ENCODE data around the gene POLD2. TPM values are rescaled to one million over a fixed set of nuclear protein-coding genes. Genes with fewer than 3 reads are reported as not detected.
A peak's percentile ranks its signal among the peaks of the same experiment; 100 is the strongest.

POLD2 gene
- total and polyA plus RNA-seq, 2 of the 4 experiments (the other 2 are of a cell fraction) = 142 to 163 TPM

- Histone ChIP-seq H2AFZ (replicated peaks; ENCODE audit: low read length, poor library complexity) (no peak overlapping the region), H3K79me1 (ENCODE audit: low read depth in 1 of 2, low read length in 2 of 2) (no peaks in the 10 kb centered on the region), H3K4ac (ENCODE audit: low read depth, low read length) (no peak overlapping the region), H3K9me3 (ENCODE audit: control insufficient read depth, insufficient read depth, low read length) (no peaks in the 10 kb centered on the region), H3K9me1 (ENCODE audit: insufficient read depth, low read length) (no peaks in the 10 kb centered on the region), H2AK9ac (replicated peaks; ENCODE audit: low read depth, low read length, poor library complexity) (no peak overlapping the region), H4K91ac (ENCODE audit: insufficient read depth, low read depth, low read length) (no peak overlapping the region), H3K23ac (ENCODE audit: low read depth, low read length) (peak overlapping the region; percentile 17; the same call in 1 of the 2 replicates), H3K4me1 (ENCODE audit: control insufficient read depth, insufficient read depth, low read length) (peaks cover 9% of the 10 kb centered on the region), H3K56ac (ENCODE audit: extremely low read depth, insufficient read depth, low read length) (no peak overlapping the region), H2BK120ac (ENCODE audit: low read depth, low read length) (no peak overlapping the region), H3K9ac (ENCODE audit: low read depth, low read length) (no peak overlapping the region), H3K4me2 (ENCODE audit: low read depth, low read length) (no peak overlapping the region), H3K27ac (ENCODE audit: insufficient read depth, low read length) (no peak overlapping the region), H4K8ac (ENCODE audit: low read depth in 2 of 2, low read length in 2 of 2) (no peak overlapping the region), H2BK20ac (ENCODE audit: low read depth, low read length) (no peak overlapping the region), H2BK15ac (ENCODE audit: low read depth, low read length) (no peak overlapping the region), H3K18ac (ENCODE audit: low read depth, low read length) (no peak overlapping the region), H2BK5ac (ENCODE audit: low read depth, low read length, poor library complexity, severe bottlenecking) (no peak overlapping the region), H4K20me1 (ENCODE audit: insufficient read depth, low read length) (peaks cover 18% of the 10 kb centered on the region), H2AK5ac (ENCODE audit: low read depth, low read length) (no peak overlapping the region), H3K36me3 (ENCODE audit: control insufficient read depth, insufficient read depth, low read length) (peaks cover 11% of the 10 kb centered on the region), H3K4me3 (ENCODE audit: insufficient read depth, low read depth, low read length) (no peak overlapping the region), H3K27me3 (ENCODE audit: control insufficient read depth, insufficient read depth, low read length) (no peaks in the 10 kb centered on the region), H3K14ac (replicated peaks; ENCODE audit: low read depth, low read length) (no peak overlapping the region), H4K5ac (ENCODE audit: low read depth, low read length) (no peak overlapping the region)
- in situ Hi-C loops (cut with MboI; ENCODE audit: low sequenced_read_pairs) (loop anchor here (5.0 kb wide), 1 partner anchor 131 kb away; no protein-coding TSS in a partner anchor), intact Hi-C loops (cut with micrococcal nuclease) (no loop called here), dilution Hi-C loops (cut with HindIII; ENCODE audit: low sequenced_read_pairs, unreplicated experiment) (no loop called here)
- DNase-seq (no peak), ATAC-seq (ENCODE audit: low read depth) (no peak)
- BruUV-seq (replicated peaks) = no TSS peak
- ChIA-PET CTCF (no interaction called here), POLR2A (ENCODE audit: unreplicated experiment) (interaction anchor here (0.6 kb wide), 1 partner anchor 20 kb away, joined by 19 read pairs; no protein-coding TSS in a partner anchor)
- TF ChIP-seq, protein P1, sequence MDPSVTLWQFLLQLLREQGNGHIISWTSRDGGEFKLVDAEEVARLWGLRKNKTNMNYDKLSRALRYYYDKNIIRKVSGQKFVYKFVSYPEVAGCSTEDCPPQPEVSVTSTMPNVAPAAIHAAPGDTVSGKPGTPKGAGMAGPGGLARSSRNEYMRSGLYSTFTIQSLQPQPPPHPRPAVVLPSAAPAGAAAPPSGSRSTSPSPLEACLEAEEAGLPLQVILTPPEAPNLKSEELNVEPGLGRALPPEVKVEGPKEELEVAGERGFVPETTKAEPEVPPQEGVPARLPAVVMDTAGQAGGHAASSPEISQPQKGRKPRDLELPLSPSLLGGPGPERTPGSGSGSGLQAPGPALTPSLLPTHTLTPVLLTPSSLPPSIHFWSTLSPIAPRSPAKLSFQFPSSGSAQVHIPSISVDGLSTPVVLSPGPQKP (IDR thresholded peaks at IDR 0.05; ENCODE audit: borderline replicate concordance, low read depth, low read length) = no peak
- TF ChIP-seq CHD1 (IDR thresholded peaks at IDR 0.05; ENCODE audit: low read depth, low read length) = no peak
- no peak for TF ChIP-seq NFE2L2 (IDR thresholded peaks at IDR 0.05; ENCODE audit: low read depth, low read length)
- no peak for TF ChIP-seq POLR2A (IDR thresholded peaks at IDR 0.05; ENCODE audit: low read depth, low read length)
- no peak for TF ChIP-seq MXI1 (IDR thresholded peaks at IDR 0.05; ENCODE audit: borderline replicate concordance, low read depth, low read length)
- no peak for TF ChIP-seq MAZ (IDR thresholded peaks at IDR 0.05; ENCODE audit: borderline replicate concordance, low read depth, low read length)
- no peak for TF ChIP-seq SMC3 (IDR thresholded peaks at IDR 0.05; ENCODE audit: low read depth, low read length)
- TF ChIP-seq FOS (IDR thresholded peaks at IDR 0.05; ENCODE audit: low read depth, low read length) = no peak
- TF ChIP-seq CTCF (conservative IDR thresholded peaks at IDR 0.05; ENCODE audit: low read depth, low read length) = no peak
- TF ChIP-seq BHLHE40 (IDR thresholded peaks at IDR 0.05; ENCODE audit: low read depth, low read length) = no peak
- no peak for TF ChIP-seq MAFK (IDR thresholded peaks at IDR 0.05; ENCODE audit: low read depth, low read length)
- TF ChIP-seq RAD21 (IDR thresholded peaks at IDR 0.05; ENCODE audit: low read length) = no peak
- TF ChIP-seq USF2 (IDR thresholded peaks at IDR 0.05; ENCODE audit: low read depth, low read length) = no peak
- TF ChIP-seq RCOR1 (IDR thresholded peaks at IDR 0.05; ENCODE audit: insufficient replicate concordance, low read length) = no peak
- TF ChIP-seq CEBPB (IDR thresholded peaks at IDR 0.05; ENCODE audit: low read depth, low read length) = no peak
- TF ChIP-seq RFX5 (IDR thresholded peaks at IDR 0.05; ENCODE audit: low read depth, low read length) = no peak
- 83% methylated on average over 1 of the region's 6 CpGs; no CpG with 5 or more reads in 1 of the 2 experiments for WGBS, 2 experiments (ENCODE audit: extremely low coverage in 2 of 2, insufficient read length in 1 of 2)
Measured at GRCh38 chr7:44066111-44066460, 57.3 kb downstream of the POLD2 start.
